ENCODE data around the gene RASGEF1C.

The RASGEF1C gene

GRCh38 chr5:180159756-180160155 lies 49.3 kb downstream of the RASGEF1C start:
- no peak for DNase-seq (ENCODE audit: low spot score)

GRCh38 chr5:180157866-180158265 lies 51.1 kb downstream of the RASGEF1C start:
- DNase-seq (ENCODE audit: low spot score): no peak

- no peak for DNase-seq (ENCODE audit: low spot score)
These were observed 52.9 kb downstream of the RASGEF1C start for GRCh38 chr5:180156141-180156540.

- no peak for DNase-seq (ENCODE audit: low spot score)
These were observed 53.6 kb downstream of the RASGEF1C start for GRCh38 chr5:180155365-180155926.

GRCh38 chr5:180154821-180155364 lies 54.1 kb downstream of the RASGEF1C start:
- DNase-seq (ENCODE audit: low spot score): no peak

- no peak for DNase-seq (ENCODE audit: low spot score)
These were observed 55.0 kb downstream of the RASGEF1C start for GRCh38 chr5:180153991-180154390.

GRCh38 chr5:180153099-180153498 lies 55.9 kb downstream of the RASGEF1C start:
- no peak for DNase-seq (ENCODE audit: low spot score)

- no peak for DNase-seq (ENCODE audit: low spot score)
These were observed 65.2 kb downstream of the RASGEF1C start for GRCh38 chr5:180143656-180144364.

GRCh38 chr5:180142824-180143610 lies 66.0 kb downstream of the RASGEF1C start:
- no peak for DNase-seq (ENCODE audit: low spot score)

GRCh38 chr5:180142021-180142765 lies 66.8 kb downstream of the RASGEF1C start:
- DNase-seq (ENCODE audit: low spot score): no peak

- no peak for DNase-seq (ENCODE audit: low spot score)
These were observed 67.8 kb downstream of the RASGEF1C start for GRCh38 chr5:180141068-180141660.

GRCh38 chr5:180140571-180140970 lies 68.4 kb downstream of the RASGEF1C start:
- DNase-seq (ENCODE audit: low spot score): no peak

- DNase-seq (ENCODE audit: low spot score): no peak
These were observed 68.9 kb downstream of the RASGEF1C start for GRCh38 chr5:180140079-180140554.

- no peak for DNase-seq (ENCODE audit: low spot score)
These were observed 69.3 kb downstream of the RASGEF1C start for GRCh38 chr5:180139731-180140055.

GRCh38 chr5:180138976-180139730 lies 69.9 kb downstream of the RASGEF1C start:
- DNase-seq (ENCODE audit: low spot score): no peak

GRCh38 chr5:180138214-180138975 lies 70.6 kb downstream of the RASGEF1C start:
- DNase-seq (ENCODE audit: low spot score): no peak

GRCh38 chr5:180137401-180138213 lies 71.4 kb downstream of the RASGEF1C start:
- DNase-seq (ENCODE audit: low spot score): no peak

GRCh38 chr5:180136630-180137381 lies 72.2 kb downstream of the RASGEF1C start:
- DNase-seq (ENCODE audit: low spot score): no peak

Data from CD4-positive, alpha-beta T cell treated with Interleukin-2 at 100 ng/mL for 4 hours (primary cell).